HepG2 (cell line): Measurements from ENCODE around the gene CREG1. TPM values are rescaled to one million over a fixed set of nuclear protein-coding genes. Genes with fewer than 3 reads are reported as not detected.

ENCODE experiments used
- CHCHD3 ChIP-seq: sonication (generic); formaldehyde crosslinking; IDR thresholded peaks from 2 replicates; pipeline ENCODE4 v1.8.0; 2022; ENCODE audit warnings: mild to moderate bottlenecking, missing genetic modification reagents, moderate library complexity
- NKX3-1 ChIP-seq: sonication (generic); formaldehyde crosslinking; IDR thresholded peaks from 2 replicates; pipeline ENCODE4 v1.5.0; 2020; ENCODE audit warnings: missing genetic modification reagents
- PLRG1 ChIP-seq: fragments of 450-650 bp; conservative IDR thresholded peaks from 2 replicates; pipeline ENCODE4 v1.6.1; 2016
- SCMH1 ChIP-seq: sonication (generic); formaldehyde crosslinking; IDR thresholded peaks from 2 replicates; pipeline ENCODE4 v1.9.0; 2021; ENCODE audit warnings: missing genetic modification reagents, mild to moderate bottlenecking, borderline replicate concordance
- SMARCC2 ChIP-seq: fragments of 450-650 bp; IDR thresholded peaks from 2 replicates; pipeline ENCODE4 v1.6.1; 2017; ENCODE audit warnings: antibody characterized with exemption, mild to moderate bottlenecking
- ZNF557 ChIP-seq: sonication (generic); formaldehyde crosslinking; IDR thresholded peaks from 2 replicates; pipeline ENCODE4 v1.4.0; 2020; ENCODE audit warnings: missing genetic modification reagents
- ZNF672 ChIP-seq: sonication (generic); formaldehyde crosslinking; IDR thresholded peaks from 2 replicates; pipeline ENCODE4 v1.8.1; 2022; ENCODE audit warnings: missing genetic modification reagents
- polyA plus RNA-seq, 8 experiments: library from polyadenylated mRNA; depleted of rRNA in 3 of 8; stranded (reverse) in 7 of 8; unstranded in 1 of 8; fragments of >200 nt; fragmentation: Illumina TruSeq in 4 of 8; extraction: Trizol in 4 of 8; gene quantifications; 2 replicates each; pipeline versions ENCODE4 v1.2.1 to v1.2.3, GENCODE V29; 2011 to 2016; ENCODE audit warnings: low read depth in 4 of 8, missing spikeins in 1 of 8, mixed read lengths in 1 of 8; ENCODE audit not compliant: insufficient read depth in 1 of 8
- total RNA-seq, 5 experiments: library from RNA; depleted of rRNA; stranded (reverse); fragments of >200 nt; fragmentation: Illumina TruSeq; extraction: Trizol; gene quantifications; 2 replicates each; pipeline ENCODE4 v1.2.3, GENCODE V29; 2016; ENCODE audit warnings: low read depth in 1 of 5
- TF ChIP-seq, protein P1 (sequence below): sonication (generic); formaldehyde crosslinking; IDR thresholded peaks from 2 replicates; pipeline ENCODE4 v1.8.0; 2022; ENCODE audit warnings: missing genetic modification reagents, mild to moderate bottlenecking, inconsistent platforms, borderline replicate concordance
- TF ChIP-seq, protein P2 (sequence below): IDR thresholded peaks from 2 replicates; pipeline ENCODE4 v1.4.0; 2020; ENCODE audit warnings: mild to moderate bottlenecking, missing genetic modification reagents
- TF ChIP-seq, protein P3 (sequence below): sonication (generic); formaldehyde crosslinking; IDR thresholded peaks from 2 replicates; pipeline ENCODE4 v1.8.0; 2022; ENCODE audit warnings: mild to moderate bottlenecking, missing genetic modification reagents, borderline replicate concordance
- TF ChIP-seq, protein P4 (sequence below): sonication (generic); formaldehyde crosslinking; IDR thresholded peaks from 2 replicates; pipeline ENCODE4 v1.4.0; 2020; ENCODE audit warnings: mild to moderate bottlenecking, missing genetic modification reagents
- TF ChIP-seq, protein P5 (sequence below): sonication (generic); formaldehyde crosslinking; IDR thresholded peaks from 2 replicates; pipeline ENCODE4 v1.4.0; 2020; ENCODE audit warnings: mild to moderate bottlenecking, missing genetic modification reagents
- TF ChIP-seq, protein P6 (sequence below): sonication (generic); formaldehyde crosslinking; IDR thresholded peaks from 2 replicates; pipeline ENCODE4 v1.5.0; 2020; ENCODE audit warnings: mild to moderate bottlenecking, missing genetic modification reagents, borderline replicate concordance
- TF ChIP-seq, protein P7 (sequence below): sonication (generic); formaldehyde crosslinking; IDR thresholded peaks from 2 replicates; pipeline ENCODE4 v1.8.0; 2022; ENCODE audit warnings: low read depth, missing genetic modification reagents

Gene CREG1
- total and polyA plus RNA-seq, 2 of the 13 experiments (the other 11 are each of a cell fraction or from before 2014, with no cell fraction given) = 31.3 to 33.5 TPM

DNA sequence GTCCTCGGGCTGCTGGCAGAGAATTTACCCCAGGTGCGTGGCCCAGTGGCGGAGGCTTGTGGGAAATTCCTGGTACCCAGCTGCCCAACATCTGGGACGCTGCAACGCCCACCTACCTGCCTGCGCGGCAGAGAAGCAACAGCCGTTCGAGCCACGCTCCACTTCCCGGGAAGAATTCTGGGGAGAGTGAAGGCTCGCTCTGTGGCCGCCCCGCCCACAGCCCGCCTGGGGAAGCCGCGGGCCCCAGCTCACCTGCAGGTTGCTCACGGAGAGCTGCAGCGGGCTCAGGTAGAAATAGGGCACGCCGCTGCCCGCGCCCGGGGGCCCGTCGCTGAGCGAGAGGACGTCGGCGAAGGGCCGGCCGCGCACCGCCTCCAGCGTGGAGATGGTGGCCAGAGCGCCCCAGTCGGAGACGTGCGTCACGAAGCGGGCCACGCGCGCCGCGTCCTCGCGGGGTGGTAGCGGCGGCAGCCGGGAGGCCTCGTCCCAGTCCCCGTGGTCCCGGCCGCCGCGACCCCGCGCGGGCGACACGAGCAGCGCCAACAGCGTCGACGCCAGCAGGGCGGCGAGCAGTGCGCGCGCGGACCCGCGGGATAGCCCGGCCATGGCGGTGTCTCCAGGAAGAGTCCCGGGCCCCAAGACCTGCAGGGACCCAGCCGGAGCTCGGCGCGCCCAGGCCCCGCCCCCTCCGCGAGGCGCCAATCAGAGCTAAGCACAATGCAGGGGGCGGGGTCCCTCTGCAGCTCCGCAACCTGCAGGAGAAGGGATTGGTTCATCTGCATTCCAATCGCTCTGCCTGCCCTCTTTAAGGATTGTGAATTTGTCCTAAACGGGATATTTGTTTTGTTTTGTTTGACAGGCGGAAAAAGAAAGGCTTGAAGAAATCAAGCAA lies at the start of gene CREG1 (continued):
- TF ChIP-seq, protein P1, sequence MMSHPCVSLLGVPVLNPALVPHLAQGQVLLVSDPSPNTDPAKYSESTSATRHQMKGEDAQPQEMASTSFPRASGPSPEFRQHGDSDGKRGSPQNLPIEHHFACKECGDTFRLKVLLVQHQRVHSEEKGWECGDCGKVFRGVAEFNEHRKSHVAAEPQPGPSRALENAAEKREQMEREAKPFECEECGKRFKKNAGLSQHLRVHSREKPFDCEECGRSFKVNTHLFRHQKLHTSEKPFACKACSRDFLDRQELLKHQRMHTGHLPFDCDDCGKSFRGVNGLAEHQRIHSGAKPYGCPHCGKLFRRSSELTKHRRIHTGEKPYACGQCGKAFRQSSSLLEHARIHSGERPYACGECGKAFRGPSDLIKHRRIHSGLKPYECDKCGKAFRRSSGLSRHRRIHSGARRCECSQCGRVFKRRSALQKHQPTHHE = no peak
- TF ChIP-seq, protein P2, sequence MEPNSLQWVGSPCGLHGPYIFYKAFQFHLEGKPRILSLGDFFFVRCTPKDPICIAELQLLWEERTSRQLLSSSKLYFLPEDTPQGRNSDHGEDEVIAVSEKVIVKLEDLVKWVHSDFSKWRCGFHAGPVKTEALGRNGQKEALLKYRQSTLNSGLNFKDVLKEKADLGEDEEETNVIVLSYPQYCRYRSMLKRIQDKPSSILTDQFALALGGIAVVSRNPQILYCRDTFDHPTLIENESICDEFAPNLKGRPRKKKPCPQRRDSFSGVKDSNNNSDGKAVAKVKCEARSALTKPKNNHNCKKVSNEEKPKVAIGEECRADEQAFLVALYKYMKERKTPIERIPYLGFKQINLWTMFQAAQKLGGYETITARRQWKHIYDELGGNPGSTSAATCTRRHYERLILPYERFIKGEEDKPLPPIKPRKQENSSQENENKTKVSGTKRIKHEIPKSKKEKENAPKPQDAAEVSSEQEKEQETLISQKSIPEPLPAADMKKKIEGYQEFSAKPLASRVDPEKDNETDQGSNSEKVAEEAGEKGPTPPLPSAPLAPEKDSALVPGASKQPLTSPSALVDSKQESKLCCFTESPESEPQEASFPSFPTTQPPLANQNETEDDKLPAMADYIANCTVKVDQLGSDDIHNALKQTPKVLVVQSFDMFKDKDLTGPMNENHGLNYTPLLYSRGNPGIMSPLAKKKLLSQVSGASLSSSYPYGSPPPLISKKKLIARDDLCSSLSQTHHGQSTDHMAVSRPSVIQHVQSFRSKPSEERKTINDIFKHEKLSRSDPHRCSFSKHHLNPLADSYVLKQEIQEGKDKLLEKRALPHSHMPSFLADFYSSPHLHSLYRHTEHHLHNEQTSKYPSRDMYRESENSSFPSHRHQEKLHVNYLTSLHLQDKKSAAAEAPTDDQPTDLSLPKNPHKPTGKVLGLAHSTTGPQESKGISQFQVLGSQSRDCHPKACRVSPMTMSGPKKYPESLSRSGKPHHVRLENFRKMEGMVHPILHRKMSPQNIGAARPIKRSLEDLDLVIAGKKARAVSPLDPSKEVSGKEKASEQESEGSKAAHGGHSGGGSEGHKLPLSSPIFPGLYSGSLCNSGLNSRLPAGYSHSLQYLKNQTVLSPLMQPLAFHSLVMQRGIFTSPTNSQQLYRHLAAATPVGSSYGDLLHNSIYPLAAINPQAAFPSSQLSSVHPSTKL (CRISPR knock-in tag) = 0 out of 2 replicates have a peak, but pooled peaks have one; percentile 13
- TF ChIP-seq, protein P3, sequence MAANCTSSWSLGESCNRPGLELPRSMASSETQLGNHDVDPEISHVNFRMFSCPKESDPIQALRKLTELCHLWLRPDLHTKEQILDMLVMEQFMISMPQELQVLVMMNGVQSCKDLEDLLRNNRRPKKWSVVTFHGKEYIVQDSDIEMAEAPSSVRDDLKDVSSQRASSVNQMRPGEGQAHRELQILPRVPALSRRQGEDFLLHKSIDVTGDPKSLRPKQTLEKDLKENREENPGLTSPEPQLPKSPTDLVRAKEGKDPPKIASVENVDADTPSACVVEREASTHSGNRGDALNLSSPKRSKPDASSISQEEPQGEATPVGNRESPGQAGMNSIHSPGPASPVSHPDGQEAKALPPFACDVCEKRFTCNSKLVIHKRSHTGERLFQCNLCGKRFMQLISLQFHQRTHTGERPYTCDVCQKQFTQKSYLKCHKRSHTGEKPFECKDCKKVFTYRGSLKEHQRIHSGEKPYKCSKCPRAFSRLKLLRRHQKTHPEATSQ (CRISPR knock-in tag) = no peak
- TF ChIP-seq ZNF672 (CRISPR knock-in tag) (no peak), ZNF557 (no peak), SCMH1 (CRISPR knock-in tag) (no peak), CHCHD3 (CRISPR knock-in tag) (peak; percentile 49; the same call in 1 of the 2 replicates), PLRG1 (no peak), SMARCC2 (no peak), NKX3-1 (CRISPR knock-in tag) (peak; percentile 63; the same call in 1 of the 2 replicates)
- TF ChIP-seq, protein P4, sequence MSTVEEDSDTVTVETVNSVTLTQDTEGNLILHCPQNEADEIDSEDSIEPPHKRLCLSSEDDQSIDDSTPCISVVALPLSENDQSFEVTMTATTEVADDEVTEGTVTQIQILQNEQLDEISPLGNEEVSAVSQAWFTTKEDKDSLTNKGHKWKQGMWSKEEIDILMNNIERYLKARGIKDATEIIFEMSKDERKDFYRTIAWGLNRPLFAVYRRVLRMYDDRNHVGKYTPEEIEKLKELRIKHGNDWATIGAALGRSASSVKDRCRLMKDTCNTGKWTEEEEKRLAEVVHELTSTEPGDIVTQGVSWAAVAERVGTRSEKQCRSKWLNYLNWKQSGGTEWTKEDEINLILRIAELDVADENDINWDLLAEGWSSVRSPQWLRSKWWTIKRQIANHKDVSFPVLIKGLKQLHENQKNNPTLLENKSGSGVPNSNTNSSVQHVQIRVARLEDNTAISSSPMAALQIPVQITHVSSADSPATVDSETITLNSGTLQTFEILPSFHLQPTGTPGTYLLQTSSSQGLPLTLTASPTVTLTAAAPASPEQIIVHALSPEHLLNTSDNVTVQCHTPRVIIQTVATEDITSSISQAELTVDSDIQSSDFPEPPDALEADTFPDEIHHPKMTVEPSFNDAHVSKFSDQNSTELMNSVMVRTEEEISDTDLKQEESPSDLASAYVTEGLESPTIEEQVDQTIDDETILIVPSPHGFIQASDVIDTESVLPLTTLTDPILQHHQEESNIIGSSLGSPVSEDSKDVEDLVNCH = no peak
- TF ChIP-seq, protein P5, sequence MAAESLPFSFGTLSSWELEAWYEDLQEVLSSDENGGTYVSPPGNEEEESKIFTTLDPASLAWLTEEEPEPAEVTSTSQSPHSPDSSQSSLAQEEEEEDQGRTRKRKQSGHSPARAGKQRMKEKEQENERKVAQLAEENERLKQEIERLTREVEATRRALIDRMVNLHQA = no peak
- TF ChIP-seq, protein P6, sequence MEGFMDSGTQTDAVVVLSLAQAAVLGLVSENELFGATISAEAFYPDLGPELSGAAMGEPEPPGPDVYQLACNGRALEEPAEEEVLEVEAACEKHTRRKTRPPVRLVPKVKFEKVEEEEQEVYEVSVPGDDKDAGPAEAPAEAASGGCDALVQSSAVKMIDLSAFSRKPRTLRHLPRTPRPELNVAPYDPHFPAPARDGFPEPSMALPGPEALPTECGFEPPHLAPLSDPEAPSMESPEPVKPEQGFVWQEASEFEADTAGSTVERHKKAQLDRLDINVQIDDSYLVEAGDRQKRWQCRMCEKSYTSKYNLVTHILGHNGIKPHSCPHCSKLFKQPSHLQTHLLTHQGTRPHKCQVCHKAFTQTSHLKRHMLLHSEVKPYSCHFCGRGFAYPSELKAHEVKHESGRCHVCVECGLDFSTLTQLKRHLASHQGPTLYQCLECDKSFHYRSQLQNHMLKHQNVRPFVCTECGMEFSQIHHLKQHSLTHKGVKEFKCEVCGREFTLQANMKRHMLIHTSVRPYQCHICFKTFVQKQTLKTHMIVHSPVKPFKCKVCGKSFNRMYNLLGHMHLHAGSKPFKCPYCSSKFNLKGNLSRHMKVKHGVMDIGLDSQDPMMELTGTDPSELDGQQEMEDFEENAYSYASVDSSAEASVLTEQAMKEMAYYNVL = no peak
- TF ChIP-seq, protein P7, sequence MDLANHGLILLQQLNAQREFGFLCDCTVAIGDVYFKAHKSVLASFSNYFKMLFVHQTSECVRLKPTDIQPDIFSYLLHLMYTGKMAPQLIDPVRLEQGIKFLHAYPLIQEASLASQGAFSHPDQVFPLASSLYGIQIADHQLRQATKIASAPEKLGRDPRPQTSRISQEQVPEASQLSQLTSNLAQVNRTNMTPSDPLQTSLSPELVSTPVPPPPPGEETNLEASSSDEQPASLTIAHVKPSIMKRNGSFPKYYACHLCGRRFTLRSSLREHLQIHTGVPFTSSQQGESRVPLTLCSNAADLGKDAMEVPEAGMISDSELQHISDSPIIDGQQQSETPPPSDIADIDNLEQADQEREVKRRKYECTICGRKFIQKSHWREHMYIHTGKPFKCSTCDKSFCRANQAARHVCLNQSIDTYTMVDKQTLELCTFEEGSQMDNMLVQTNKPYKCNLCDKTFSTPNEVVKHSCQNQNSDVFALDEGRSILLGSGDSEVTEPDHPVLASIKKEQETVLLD (CRISPR knock-in tag) = no peak
